Kidney (tissue), 14 donors: Measurements from ENCODE around the gene ACP2. TPM values are rescaled to one million over a fixed set of nuclear protein-coding genes. Genes with fewer than 3 reads are reported as not detected.
A peak's percentile ranks its signal among the peaks of the same experiment; 100 is the strongest.
"Not testable (repeated sequence)": the region's sequence is repeated elsewhere in the genome, so short reads cannot be mapped to it uniquely, and the experiment has no call there.

Experiments used
- DNase-seq, 5 donors: peaks; one replicate each; pipeline ENCODE4 v3.0.0-alpha.2; 2013 to 2020
- FAIRE-seq: peaks from 2 replicates; lab custom pipeline; 2012; peaks lifted over from hg19 to GRCh38; lab: Jason Lieb, UNC
- H3K27ac ChIP-seq, 2 donors: one replicate each; pipeline ENCODE4 v1.7.0; 2013; ENCODE audit warnings: low read depth in 2 of 2, low read length in 2 of 2, inconsistent platforms in 1 of 2
- H3K27me3 ChIP-seq: one replicate; pipeline ENCODE4 v1.7.1; 2013; ENCODE audit warnings: low read length, inconsistent platforms; ENCODE audit not compliant: control insufficient read depth, insufficient read depth
- H3K36me3 ChIP-seq, 3 donors: one replicate each; pipeline versions ENCODE4 v1.7.0 to v1.7.1; 2013; ENCODE audit warnings: low read length in 3 of 3, control low read depth in 1 of 3, inconsistent platforms in 1 of 3; ENCODE audit not compliant: insufficient read depth in 3 of 3, control insufficient read depth in 2 of 3
- H3K4me1 ChIP-seq, 3 donors: one replicate each; pipeline versions ENCODE4 v1.7.0 to v1.7.1; 2013; ENCODE audit warnings: low read length in 3 of 3, inconsistent platforms in 1 of 3, low read depth in 1 of 3; ENCODE audit not compliant: control insufficient read depth in 2 of 3, insufficient read depth in 2 of 3
- H3K4me3 ChIP-seq, 3 donors: one replicate each; pipeline versions ENCODE4 v1.7.0 to v1.8.1; 2013; ENCODE audit warnings: low read length in 3 of 3, control low read depth in 1 of 3, inconsistent platforms in 1 of 3
- H3K9ac ChIP-seq, 3 donors: one replicate each; pipeline versions ENCODE4 v1.7.0 to v1.7.1; 2013; ENCODE audit warnings: low read length in 3 of 3, control low read depth in 1 of 3, inconsistent platforms in 1 of 3
- H3K9me3 ChIP-seq, 3 donors: one replicate each; pipeline versions ENCODE4 v1.7.0 to v1.7.1; 2013; ENCODE audit warnings: low read length in 3 of 3, control low read depth in 1 of 3, inconsistent platforms in 1 of 3; ENCODE audit not compliant: control insufficient read depth in 2 of 3, insufficient read depth in 1 of 3
- CTCF ChIP-seq: IDR thresholded peaks from 3 replicates; pipeline ENCODE4 v1.5.1; 2012; ENCODE audit warnings: mild to moderate bottlenecking, moderate library complexity, borderline replicate concordance; ENCODE audit not compliant: insufficient read depth; ENCODE audit errors: extremely low read depth
- intact Hi-C: fragments of 100-400 bp; cut with DNase I; formaldehyde crosslinking; loops from one replicate; pipeline ENCODE4 v1.11.1; 2022
- polyA plus RNA-seq: library from polyadenylated mRNA; stranded (reverse); fragments of 350-450 nt; fragmentation: Illumina TruSeq; extraction: RNeasy Lipid Tissue Mini Kit (QIAGEN cat#74804); gene quantifications from one replicate; pipeline ENCODE4 v1.2.3, GENCODE V29; 2014; ENCODE audit warnings: low read depth, low replicate concordance; ENCODE audit not compliant: insufficient read depth
- total RNA-seq: library from RNA; stranded (reverse); fragmentation: NEBNext Ultra II Directional; extraction: Animal tissue kit (Norgen Biotek cat#: 25700); gene quantifications from one replicate; pipeline ENCODE4 v1.2.1, GENCODE V29; 2021
- donor health status: control.
- donor health status: control.
- donor health status: control.
- donor health status: control.
- donor health status: control.
- donor health status: DM: yes; HTN: yes; CAD: no.
- donor health status: Normal renal cell carcinoma (clear cell type).

ACP2 gene
- total and polyA plus RNA-seq, 2 donors from 2014 or later: 45.1 to 72.7 TPM

- intact Hi-C loops: no loop called here
- Histone ChIP-seq H3K27ac (peak overlapping the region; percentile 81 to 94), H3K27me3 (no peaks in the 10 kb centered on the region), H3K36me3 (no peaks in the 10 kb centered on the region), H3K9me3 (no peaks in the 10 kb centered on the region), H3K4me3 (peak overlapping the region; percentile 59 to 91 (median 85)), H3K9ac (peak overlapping the region; percentile 14 to 92 (median 60)), H3K4me1 (peaks cover 4 to 18% (median 17%) of the 10 kb centered on the region in 3 donors)
- TF ChIP-seq CTCF: no peak
- FAIRE-seq (no peak), DNase-seq (no peak)
These were observed 33.2 kb downstream of the ACP2 start for GRCh38 chr11:47215366-47215910.

DNA sequence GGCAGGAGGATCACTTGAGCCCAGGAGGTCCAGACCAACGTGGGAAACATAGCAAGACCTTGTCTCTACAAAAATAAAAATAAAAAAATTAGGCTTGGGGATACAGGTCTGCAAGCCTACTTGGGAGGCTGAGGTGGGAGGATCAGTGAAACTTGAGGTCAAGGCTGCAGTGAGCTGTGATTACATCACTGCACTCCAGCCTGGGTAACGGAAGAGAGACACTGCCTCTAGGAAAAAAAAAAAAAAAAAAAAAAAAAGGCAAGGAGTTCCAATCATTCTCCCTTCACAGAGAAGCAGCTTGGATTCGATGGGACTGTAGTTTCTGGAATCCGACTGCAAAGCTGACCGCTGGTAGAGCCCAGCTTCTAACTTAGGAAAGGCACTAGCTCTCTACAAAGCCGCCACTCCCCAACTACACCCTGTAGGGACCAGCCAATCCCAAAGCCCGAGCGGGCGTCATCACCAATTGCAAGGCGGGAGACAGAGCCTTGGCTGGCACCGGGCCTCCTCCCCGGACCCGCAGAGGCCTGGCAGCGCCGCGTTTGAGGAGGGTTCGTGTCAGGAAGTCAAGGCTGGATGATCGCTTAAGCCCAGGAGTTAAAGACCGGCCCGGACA is 34.6 kb downstream of the ACP2 start:
- Histone ChIP-seq H3K4me3 (peak overlapping the region; percentile 68 to 85 (median 82)), H3K36me3 (no peaks in the 10 kb centered on the region), H3K4me1 (peaks cover 4 to 18% (median 17%) of the 10 kb centered on the region in 3 donors), H3K27ac (peak overlapping the region; percentile 83 to 94), H3K9ac (peak overlapping the region; percentile 6 to 65 (median 55)), H3K27me3 (no peaks in the 10 kb centered on the region), H3K9me3 (no peaks in the 10 kb centered on the region)
- TF ChIP-seq CTCF: no peak
- peak; percentile 78 to 97 (median 90) for DNase-seq
- FAIRE-seq: no peak
- intact Hi-C loops: no loop called here

GRCh38 chr11:47212938-47213337 is 35.7 kb downstream of the ACP2 start:
- no peak overlapping the region for H3K4me3 ChIP-seq
- no peak for TF ChIP-seq CTCF
- no peaks in the 10 kb centered on the region for H3K36me3 ChIP-seq
- H3K9me3 ChIP-seq: no peaks in the 10 kb centered on the region
- DNase-seq (no peak), FAIRE-seq (no peak)
- H3K27ac ChIP-seq: no peak overlapping the region
- intact Hi-C loops: no loop called here
- H3K27me3 ChIP-seq: no peaks in the 10 kb centered on the region
- peaks cover 4 to 18% (median 17%) of the 10 kb centered on the region in 3 donors for H3K4me1 ChIP-seq
- H3K9ac ChIP-seq: no peak overlapping the region

DNA sequence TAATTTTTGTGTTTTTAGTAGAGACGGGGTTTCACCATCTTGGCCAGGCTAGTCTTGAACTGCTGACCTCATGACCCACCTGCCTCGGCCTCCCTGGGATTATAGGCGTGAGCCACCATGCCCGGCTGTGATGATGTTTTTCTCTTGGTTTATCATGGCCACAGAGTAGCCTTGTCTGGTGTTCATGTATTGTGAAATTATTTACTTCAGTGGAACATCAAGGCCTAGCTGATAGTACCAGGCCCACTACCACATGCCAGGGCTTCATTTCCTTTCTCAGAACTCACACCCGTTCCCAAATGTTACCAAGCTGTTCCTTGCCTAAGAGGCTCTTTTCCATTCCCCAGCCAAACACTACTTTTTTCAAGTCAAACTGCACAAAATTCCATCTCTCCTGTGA is 40.0 kb downstream of the ACP2 start:
- no peak overlapping the region for H3K4me3 ChIP-seq
- DNase-seq: no peak
- no peak overlapping the region for H3K27ac ChIP-seq
- intact Hi-C loops: no loop called here
- no peak overlapping the region for H3K9ac ChIP-seq
- no peaks in the 10 kb centered on the region for H3K36me3 ChIP-seq
- FAIRE-seq: no peak
- no peaks in the 10 kb centered on the region for H3K4me1 ChIP-seq
- no peak for TF ChIP-seq CTCF
- no peaks in the 10 kb centered on the region for H3K27me3 ChIP-seq
- no peaks in the 10 kb centered on the region for H3K9me3 ChIP-seq

DNA sequence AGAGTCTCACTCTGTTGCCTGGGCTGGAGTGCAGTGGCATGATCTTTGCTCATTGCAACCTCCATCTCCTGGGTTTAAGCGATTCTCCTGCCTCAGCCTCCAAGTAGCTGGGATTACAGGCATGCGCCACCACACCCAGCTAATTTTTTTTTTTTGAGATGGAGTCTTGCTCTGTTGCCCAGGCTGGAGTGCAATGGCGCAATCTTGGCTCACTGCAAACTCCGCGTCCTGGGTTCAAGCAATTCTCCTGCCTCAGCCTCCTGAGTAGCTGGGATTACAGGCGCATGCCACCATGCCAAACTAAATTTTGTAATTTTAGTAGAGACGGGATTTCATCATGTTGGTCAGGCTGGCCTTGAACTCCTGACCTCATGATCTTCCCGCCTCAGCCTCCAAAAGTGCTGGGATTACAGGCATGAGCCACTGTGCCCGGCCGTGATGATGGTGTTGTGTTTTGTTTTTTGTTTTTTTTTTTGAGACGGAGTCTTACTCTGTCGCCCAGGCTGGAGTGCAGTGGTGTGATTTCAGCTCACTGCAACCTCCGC is 40.5 kb downstream of the ACP2 start:
- H3K9me3 ChIP-seq, FAIRE-seq, H3K9ac ChIP-seq, intact Hi-C loops, H3K4me1 ChIP-seq, H3K36me3 ChIP-seq, H3K4me3 ChIP-seq, H3K27me3 ChIP-seq, DNase-seq, H3K27ac ChIP-seq: not testable (repeated sequence)
